DND-41 (cell line): ENCODE data around the gene MDFI.

Experiments used
- ATAC-seq: fragments of 200-7000 bp; cut with Tn5 transposase; 3 replicates; pipeline ENCODE4 v1.9.1; 2021; ENCODE audit warnings: low read depth; ENCODE audit not compliant: insufficient read depth
- DNase-seq: peaks from one replicate; pipeline ENCODE4 v3.0.0-alpha.2; 2020
- H2AFZ ChIP-seq: 2 replicates; pipeline ENCODE4 v1.6.0; 2012; ENCODE audit warnings: low read depth, low read length
- H3K27ac ChIP-seq: 2 replicates; pipeline ENCODE4 v1.5.1; 2012; ENCODE audit warnings: low read length, inconsistent platforms
- H3K27me3 ChIP-seq: fragments of 200-600 bp; sonication (generic); 2 replicates; pipeline ENCODE4 v1.6.0; 2012; ENCODE audit warnings: low read length, mild to moderate bottlenecking, inconsistent platforms; ENCODE audit not compliant: insufficient read depth, poor library complexity
- H3K36me3 ChIP-seq: 2 replicates; pipeline ENCODE4 v1.5.1; 2012; ENCODE audit warnings: low read length, inconsistent platforms; ENCODE audit not compliant: insufficient read depth
- H3K4me1 ChIP-seq: 2 replicates; pipeline ENCODE4 v1.5.1; 2012; ENCODE audit warnings: mild to moderate bottlenecking, low read length; ENCODE audit not compliant: insufficient read depth
- H3K4me2 ChIP-seq: 2 replicates; pipeline ENCODE4 v1.6.0; 2012; ENCODE audit warnings: mild to moderate bottlenecking, moderate library complexity, low read length, inconsistent platforms; ENCODE audit not compliant: insufficient read depth
- H3K4me3 ChIP-seq, 2 experiments: fragments of 200-600 bp in 1 of 2; shearing (Covaris generic) in 1 of 2; 2 replicates each; pipeline ENCODE4 v1.5.1; 2012 to 2016; ENCODE audit warnings: inconsistent platforms in 2 of 2, low read length in 2 of 2, mild to moderate bottlenecking in 2 of 2, low read depth in 1 of 2, moderate library complexity in 1 of 2
- H3K79me2 ChIP-seq: 2 replicates; pipeline ENCODE4 v1.6.0; 2012; ENCODE audit warnings: low read length, inconsistent platforms; ENCODE audit not compliant: insufficient read depth
- H3K9ac ChIP-seq: 2 replicates; pipeline ENCODE4 v1.6.0; 2012; ENCODE audit warnings: low read depth, mild to moderate bottlenecking, inconsistent platforms, low read length, moderate library complexity
- H3K9me3 ChIP-seq: 2 replicates; pipeline ENCODE4 v1.5.1; 2012; ENCODE audit warnings: low read length, moderate library complexity, mild to moderate bottlenecking, inconsistent platforms; ENCODE audit not compliant: insufficient read depth, severe bottlenecking
- H4K20me1 ChIP-seq: 2 replicates; pipeline ENCODE4 v1.6.0; 2012; ENCODE audit warnings: low read length; ENCODE audit not compliant: insufficient read depth
- EZH2 ChIP-seq: IDR thresholded peaks from 3 replicates; pipeline ENCODE4 v1.6.1; 2012; ENCODE audit warnings: borderline replicate concordance, low read depth, mild to moderate bottlenecking, moderate library complexity, low read length, inconsistent platforms; ENCODE audit not compliant: severe bottlenecking
- TF ChIP-seq, protein P1 (sequence below): IDR thresholded peaks from 2 replicates; pipeline ENCODE4 v1.5.1; 2012; ENCODE audit warnings: borderline replicate concordance, low read length, moderate library complexity, mild to moderate bottlenecking; ENCODE audit not compliant: poor library complexity, severe bottlenecking; ENCODE audit errors: extremely low read depth

The MDFI gene

GRCh38 chr6:41700463-41701347, 62.4 kb downstream of the MDFI start:
- H3K27ac ChIP-seq = no peak overlapping the region
- no peaks in the 10 kb centered on the region for H3K36me3 ChIP-seq
- no peak for TF ChIP-seq EZH2
- TF ChIP-seq, protein P1, sequence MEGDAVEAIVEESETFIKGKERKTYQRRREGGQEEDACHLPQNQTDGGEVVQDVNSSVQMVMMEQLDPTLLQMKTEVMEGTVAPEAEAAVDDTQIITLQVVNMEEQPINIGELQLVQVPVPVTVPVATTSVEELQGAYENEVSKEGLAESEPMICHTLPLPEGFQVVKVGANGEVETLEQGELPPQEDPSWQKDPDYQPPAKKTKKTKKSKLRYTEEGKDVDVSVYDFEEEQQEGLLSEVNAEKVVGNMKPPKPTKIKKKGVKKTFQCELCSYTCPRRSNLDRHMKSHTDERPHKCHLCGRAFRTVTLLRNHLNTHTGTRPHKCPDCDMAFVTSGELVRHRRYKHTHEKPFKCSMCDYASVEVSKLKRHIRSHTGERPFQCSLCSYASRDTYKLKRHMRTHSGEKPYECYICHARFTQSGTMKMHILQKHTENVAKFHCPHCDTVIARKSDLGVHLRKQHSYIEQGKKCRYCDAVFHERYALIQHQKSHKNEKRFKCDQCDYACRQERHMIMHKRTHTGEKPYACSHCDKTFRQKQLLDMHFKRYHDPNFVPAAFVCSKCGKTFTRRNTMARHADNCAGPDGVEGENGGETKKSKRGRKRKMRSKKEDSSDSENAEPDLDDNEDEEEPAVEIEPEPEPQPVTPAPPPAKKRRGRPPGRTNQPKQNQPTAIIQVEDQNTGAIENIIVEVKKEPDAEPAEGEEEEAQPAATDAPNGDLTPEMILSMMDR = no peak
- no peak overlapping the region for H3K4me3 ChIP-seq
- ATAC-seq = no peak
- no peaks in the 10 kb centered on the region for H3K4me1 ChIP-seq
- DNase-seq = no peak
- no peaks in the 10 kb centered on the region for H3K79me2 ChIP-seq
- H3K9ac ChIP-seq = no peak overlapping the region
- H4K20me1 ChIP-seq = no peaks in the 10 kb centered on the region; the same call in 1 of the 2 replicates
- no peak overlapping the region for H2AFZ ChIP-seq
- H3K4me2 ChIP-seq = no peak overlapping the region
- no peaks in the 10 kb centered on the region for H3K27me3 ChIP-seq
- H3K9me3 ChIP-seq = no peaks in the 10 kb centered on the region

DNA sequence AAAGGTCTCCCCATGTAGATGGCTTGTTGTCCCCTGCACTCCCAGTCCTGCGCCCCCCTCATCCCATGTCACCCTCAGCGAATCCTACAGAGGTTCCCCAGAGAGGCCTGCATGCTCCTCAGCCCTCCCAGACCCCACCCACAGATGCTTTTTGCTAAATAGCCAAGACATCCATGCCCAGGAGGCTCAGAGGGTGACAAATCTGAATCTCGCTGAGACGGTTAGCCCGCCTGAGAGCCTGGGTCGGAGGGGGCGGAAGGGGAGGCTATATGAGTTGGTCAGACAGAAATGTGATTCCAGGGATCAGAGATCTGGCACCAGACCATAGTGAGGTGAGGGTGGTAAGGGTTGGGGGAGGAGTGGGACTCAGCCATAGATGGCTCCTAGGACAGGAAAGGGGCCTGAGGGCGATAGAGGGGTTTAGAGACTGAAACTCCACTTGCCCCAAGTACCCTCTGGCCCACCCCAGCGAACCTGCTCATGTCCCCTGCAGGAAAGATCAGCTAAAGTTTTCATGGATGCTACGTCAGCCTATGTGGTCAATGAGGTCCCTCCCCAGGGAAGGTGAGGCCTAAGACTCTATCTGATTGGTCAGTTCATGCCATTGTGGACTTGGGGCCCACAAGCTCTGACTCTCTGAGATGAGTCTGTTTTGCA, 63.9 kb downstream of the MDFI start:
- H3K4me1 ChIP-seq = peaks cover 8% of the 10 kb centered on the region
- H3K27me3 ChIP-seq = no peaks in the 10 kb centered on the region
- no peaks in the 10 kb centered on the region for H3K9me3 ChIP-seq
- H2AFZ ChIP-seq = no peak overlapping the region
- H4K20me1 ChIP-seq = no peaks in the 10 kb centered on the region; the same call in 1 of the 2 replicates
- no peak overlapping the region for H3K9ac ChIP-seq
- no peak overlapping the region for H3K27ac ChIP-seq
- no peaks in the 10 kb centered on the region for H3K79me2 ChIP-seq
- ATAC-seq = no peak
- TF ChIP-seq EZH2 = no peak
- TF ChIP-seq, protein P1 = no peak
- DNase-seq = no peak
- no peak overlapping the region for H3K4me2 ChIP-seq
- no peaks in the 10 kb centered on the region for H3K36me3 ChIP-seq
- no peak overlapping the region for H3K4me3 ChIP-seq

DNA sequence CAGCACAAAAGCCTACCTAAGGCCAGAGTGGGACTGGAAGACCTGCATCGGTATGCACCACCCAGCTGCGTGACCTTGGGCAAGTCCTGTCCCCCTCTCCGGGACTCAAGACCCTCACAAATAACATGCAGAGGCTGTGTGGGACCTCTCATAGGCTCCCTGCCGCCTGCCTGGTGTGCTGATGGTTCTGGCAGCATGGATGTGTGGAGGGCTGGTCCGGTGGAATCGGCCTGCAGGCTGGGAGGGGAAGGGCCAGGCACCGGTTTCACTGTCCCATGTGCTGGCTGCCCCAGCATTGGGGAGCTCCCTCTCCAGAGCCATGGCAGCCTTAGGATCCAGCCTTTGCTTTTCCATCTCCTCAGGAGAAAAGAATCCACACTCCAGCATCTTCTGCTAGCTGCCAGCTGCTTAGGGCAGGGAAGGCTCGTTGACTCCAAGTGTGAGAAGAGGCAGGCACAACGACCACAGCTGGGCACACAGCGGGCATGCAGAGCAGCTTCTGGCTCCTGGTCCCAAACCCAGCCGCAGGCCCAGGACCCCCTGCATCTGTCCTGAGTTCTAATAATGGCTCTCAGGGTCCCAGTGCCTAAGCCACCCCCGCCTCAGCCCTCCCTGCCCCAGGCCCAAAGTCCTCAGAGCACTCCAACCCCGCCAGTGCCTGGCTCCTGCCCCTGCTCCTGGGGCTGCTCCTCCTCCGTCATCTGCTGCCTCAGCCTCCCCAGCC, 64.7 kb downstream of the MDFI start:
- ATAC-seq = no peak
- Histone ChIP-seq H3K4me2 (no peak overlapping the region), H4K20me1 (no peaks in the 10 kb centered on the region; the same call in 1 of the 2 replicates)

More for the DNA sequence above, 64.7 kb downstream of the MDFI start:
- Histone ChIP-seq H2AFZ (no peak overlapping the region), H3K9me3 (no peaks in the 10 kb centered on the region), H3K9ac (no peak overlapping the region), H3K27ac (no peak overlapping the region), H3K79me2 (no peaks in the 10 kb centered on the region), H3K4me1 (peaks cover 16% of the 10 kb centered on the region), H3K4me3 (no peak overlapping the region), H3K36me3 (no peaks in the 10 kb centered on the region), H3K27me3 (no peaks in the 10 kb centered on the region)
- DNase-seq = no peak
- TF ChIP-seq EZH2 = no peak
- TF ChIP-seq, protein P1 = no peak
